SH-SY5Y (cell line): ENCODE measurements around the gene TAF13.

Source experiments
- GATA2 ChIP-seq: IDR thresholded peaks from 2 replicates; pipeline ENCODE4 v1.6.1; 2011; ENCODE audit warnings: mild to moderate bottlenecking, low read depth, low read length
- GATA3 ChIP-seq: IDR thresholded peaks from 2 replicates; pipeline ENCODE4 v1.6.1; 2011; ENCODE audit warnings: low read depth, mild to moderate bottlenecking, low read length, moderate library complexity

- no peak for TF ChIP-seq GATA2
- TF ChIP-seq GATA3 = no peak
Observed at GRCh38 chr1:109061183-109061582, 14.6 kb downstream of the TAF13 start.
